Embryonic facial prominence (tissue), 1 donor: ENCODE results near the gene FASN.

ENCODE experiments used
- DNase-seq: peaks from one replicate; pipeline ENCODE4 v3.0.0-alpha.2; 2016; ENCODE audit errors: extremely low spot score

FASN gene

DNA sequence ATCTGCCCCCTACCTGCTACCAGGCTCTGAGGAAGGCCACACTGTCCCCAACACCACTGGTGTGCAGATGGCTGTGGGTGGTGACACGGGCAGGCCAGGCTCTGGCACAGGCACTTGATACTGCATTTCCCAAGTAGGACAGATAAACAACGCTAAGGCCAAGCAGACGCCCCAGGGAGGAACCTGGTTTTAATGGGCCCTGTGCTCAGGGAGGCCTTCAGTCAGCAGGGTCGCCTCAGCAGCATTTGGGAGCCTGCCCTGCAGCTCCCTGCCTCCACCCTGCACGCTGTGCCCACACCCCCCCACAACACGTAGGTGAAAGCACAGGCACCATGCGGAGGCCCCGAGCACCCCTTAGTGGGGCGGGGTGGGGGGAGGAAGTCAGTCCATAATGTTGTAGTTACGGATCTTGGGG lies 3.3 kb upstream of the FASN start:
- no peak for DNase-seq

GRCh38 chr17:82100502-82101298 lies 2.7 kb upstream of the FASN start:
- DNase-seq = no peak

- DNase-seq = no peak
Observed at GRCh38 chr17:82098939-82099763, 1.1 kb upstream of the FASN start.

- no peak for DNase-seq
Observed at GRCh38 chr17:82097919-82098168, 192 bp downstream of the FASN start.

DNA sequence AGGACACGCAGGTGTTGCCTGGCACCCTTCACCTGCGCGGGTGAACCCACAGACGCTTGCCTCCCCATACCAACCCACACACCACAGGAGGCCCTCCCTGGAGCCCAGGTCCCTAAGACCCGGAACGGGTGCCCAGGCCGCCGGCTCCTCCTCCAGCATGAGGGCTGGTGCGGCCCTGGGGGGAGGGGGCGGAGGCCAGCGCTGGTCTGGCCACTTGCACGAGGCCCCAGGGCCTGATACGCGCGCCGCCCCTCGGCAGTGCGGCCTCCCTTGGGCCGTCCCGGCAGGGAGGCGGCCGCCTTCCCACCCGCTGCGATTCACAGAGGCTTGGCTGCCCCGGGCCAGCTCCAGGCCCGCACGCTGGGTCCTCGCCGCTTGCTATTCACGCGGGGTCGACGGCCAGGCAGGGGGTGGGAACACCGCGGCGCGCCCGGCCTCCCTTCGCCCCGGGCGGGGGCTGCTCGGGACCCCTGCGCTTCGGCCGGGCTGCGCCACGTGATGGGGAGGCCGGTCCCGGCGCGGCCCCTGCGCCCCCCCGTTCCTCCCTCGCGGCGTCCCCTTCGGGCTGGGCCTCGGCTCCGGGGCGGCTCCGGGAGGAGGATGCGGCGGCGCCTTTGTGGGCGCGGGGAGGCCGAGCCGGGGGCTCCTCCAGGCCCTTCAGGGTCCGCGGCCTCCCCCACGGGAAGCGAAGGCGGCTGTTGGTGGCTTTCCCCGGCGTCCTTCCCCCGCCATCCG lies 685 bp downstream of the FASN start:
- no peak for DNase-seq

- DNase-seq = no peak
Observed at GRCh38 chr17:82096709-82097183, 1.3 kb downstream of the FASN start.

DNA sequence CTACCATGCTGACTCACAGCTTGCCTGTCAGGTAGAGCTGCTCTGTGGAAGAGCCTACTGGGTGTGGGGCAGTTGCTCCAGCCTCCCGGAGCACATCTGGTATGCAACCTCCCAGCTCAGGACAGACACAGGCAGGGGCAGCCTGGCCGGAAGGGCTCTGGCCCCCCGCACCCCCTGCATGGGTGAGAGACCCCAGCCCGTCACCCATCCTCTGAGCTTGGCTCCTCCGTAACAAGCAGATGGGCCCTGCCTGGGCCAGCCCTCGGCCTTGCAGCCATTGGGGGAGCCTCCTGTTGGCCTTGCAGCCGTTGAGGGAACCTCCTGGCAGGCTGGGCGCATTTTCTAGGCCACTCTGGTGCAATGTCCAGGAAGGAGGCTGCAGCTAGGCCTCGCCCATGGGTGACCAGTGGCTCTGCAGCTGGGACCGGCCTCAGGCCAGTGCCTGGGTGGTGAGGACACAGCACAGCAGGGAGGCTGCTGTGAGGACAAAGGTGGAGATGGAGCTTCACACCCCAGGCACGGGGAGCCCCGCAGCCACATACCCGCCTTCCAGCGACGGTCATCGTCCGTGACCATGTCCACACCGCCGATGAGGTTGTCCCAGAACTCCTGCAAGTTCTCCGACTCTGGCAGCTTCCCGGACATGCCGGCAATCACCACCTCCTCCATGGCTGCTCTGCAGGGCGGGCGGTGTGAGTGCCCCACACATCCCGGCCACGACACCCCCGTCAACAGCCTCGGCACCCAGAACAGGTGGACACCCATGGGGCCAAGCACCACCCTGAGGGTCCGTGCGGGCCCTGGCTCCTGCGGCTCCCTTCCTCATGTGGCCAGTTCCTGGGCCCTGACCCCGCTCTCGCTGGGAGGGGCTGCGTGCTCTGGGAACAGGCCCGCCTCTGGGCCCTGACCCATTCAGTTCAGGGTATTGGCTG lies 2.0 kb downstream of the FASN start:
- DNase-seq = no peak

DNA sequence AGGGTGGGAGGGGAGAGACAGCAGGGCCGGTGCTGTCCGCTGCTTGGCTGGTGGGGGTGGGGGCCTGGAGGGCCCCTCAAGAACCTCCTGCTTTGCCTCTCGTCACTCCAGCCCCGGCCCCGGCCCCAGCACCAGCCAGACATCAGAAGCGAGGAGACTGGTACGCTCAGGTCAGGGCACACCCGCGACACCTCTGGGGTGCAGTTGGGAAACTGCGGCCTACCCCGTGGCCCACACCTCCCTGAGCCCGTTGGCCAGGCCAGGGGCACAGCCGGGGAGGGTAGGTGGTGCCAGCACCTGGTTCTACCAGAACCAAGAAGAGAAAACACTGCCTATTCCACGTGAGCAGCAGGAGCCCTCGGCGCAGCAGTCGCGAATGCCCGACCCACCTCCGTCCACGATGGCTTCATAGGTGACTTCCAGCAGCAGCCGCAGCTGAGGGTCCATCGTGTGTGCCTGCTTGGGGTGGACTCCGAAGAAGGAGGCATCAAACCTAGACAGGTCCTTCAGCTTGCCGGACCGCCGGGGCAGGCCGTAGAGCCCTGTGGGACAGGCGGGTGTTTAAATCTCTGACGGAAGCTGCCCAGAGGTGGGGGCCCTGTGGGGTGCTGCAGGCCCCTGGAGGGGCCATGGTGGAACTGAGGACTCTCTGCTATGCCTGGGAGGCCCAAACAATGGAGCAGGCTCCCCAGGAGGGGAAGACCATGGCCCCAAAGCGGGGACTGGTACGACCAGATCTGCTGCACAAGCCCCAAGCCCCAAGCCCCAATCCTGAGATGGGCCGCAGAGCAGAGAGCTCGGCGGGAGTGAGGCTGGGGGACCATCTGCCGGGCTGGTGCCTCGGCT lies 2.9 kb downstream of the FASN start:
- DNase-seq = no peak

DNA sequence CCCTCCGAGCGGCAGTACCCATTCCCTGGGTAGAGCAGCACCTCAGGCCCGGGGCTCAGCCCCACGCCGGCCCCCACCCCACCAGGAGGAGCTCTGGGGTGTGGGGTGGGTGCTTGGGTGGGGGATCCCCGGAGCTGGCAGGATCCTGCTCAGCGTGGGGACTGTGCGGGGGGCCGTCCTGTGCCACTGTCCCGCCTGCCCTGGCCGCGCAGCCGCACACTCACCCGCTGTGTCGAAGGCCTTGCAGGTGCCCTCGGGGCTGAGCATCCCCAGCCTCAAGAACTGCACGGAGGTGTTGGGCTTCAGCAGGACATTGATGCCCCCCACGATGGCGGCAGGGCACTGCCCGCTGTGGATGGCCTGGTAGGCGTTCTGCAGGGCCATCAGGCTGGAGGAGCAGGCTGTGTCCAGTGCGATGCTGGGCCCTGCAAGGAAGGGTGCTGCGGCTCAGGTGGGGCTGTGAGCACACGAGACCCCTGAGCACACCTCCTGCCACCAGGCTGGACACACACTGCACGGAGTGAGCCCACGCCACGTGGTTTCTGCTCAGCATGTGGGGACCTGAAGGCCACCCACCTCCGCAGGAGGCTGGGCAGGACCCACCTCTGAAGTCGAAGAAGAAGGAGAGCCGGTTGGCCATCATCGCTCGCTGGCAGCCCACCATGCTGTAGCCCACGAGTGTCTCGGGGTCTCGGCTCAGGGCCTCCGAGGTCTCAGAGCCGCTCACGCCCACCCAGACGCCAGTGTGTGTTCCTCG lies 4.9 kb downstream of the FASN start:
- no peak for DNase-seq

DNA sequence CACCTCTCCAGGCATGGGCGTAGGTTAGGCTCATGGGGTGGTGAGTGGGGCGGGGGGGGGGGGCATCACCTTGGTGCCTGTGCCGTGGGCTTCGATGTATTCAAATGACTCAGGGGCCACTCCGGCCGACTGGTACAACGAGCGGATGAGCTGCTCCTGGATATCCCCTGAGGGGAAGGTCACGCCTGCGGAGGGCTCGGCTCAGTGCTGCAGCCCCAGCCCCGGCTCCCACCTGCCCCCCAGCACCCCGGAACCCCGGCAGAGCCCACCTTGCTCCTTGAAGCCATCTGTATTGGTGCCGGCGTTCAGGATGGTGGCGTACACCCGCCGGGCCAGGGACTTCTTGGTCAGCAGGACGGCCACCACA lies 5.4 kb downstream of the FASN start:
- DNase-seq = no peak

- no peak for DNase-seq
Observed at GRCh38 chr17:82092094-82092586, 5.9 kb downstream of the FASN start.

GRCh38 chr17:82091264-82092066 lies 6.6 kb downstream of the FASN start:
- DNase-seq = no peak

DNA sequence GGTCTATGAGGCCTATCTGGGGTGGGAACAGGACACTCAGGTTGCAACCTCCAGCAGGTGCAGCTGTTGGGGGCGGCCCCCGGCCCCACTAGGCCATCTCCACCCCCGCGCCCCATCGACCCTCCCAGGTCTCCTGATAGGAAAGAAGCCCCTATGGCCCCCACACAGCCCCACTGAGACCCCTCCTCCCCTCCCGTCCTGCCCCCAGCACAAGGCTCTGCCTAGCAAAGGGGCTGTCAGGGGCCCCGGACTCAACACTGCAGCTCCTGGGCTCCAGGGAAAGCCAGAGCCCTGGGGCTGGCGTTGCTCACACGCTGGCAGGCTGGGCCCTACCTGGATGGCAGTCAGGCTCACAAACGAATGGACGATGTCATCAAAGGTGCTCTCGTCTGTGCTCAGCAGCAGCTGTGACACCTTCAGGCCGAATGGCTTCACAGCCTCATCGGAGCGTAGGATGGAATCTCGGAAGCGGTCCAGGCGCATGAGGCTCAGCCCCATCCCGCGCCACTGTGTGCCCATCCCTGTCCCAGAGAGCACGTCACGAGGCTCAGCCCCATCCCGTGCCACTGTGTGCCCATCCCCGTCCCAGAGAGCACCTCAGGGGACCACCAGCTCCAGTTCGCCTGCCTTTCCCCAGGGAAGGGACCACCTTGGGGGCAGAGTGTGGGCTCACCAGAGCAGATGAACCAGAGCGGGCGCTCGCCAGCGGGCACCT lies 7.3 kb downstream of the FASN start:
- DNase-seq = no peak

GRCh38 chr17:82089723-82090548 lies 8.1 kb downstream of the FASN start:
- no peak for DNase-seq

GRCh38 chr17:82088838-82089722 lies 9.0 kb downstream of the FASN start:
- DNase-seq = no peak
